Immature natural killer cell (primary cell): Measurements from ENCODE around the gene MYO1H. TPM values are rescaled to one million over a fixed set of nuclear protein-coding genes. Genes with fewer than 3 reads are reported as not detected.
A peak's percentile ranks its signal among the peaks of the same experiment; 100 is the strongest.
"Not testable (repeated sequence)": the region's sequence is repeated elsewhere in the genome, so short reads cannot be mapped to it uniquely, and the experiment has no call there.

ENCODE experiments used
- DNase-seq, 3 donors: peaks; one replicate each; pipeline ENCODE4 v3.0.0; 2022; ENCODE audit warnings: mixed read lengths in 1 of 3
- H3K27ac Mint-ChIP-seq, 6 donors: one replicate each; pipeline ENCODE4 v1.8.0; 2020; ENCODE audit warnings: mixed read lengths in 6 of 6, mild to moderate bottlenecking in 5 of 6, inconsistent platforms in 4 of 6, moderate library complexity in 3 of 6
- H3K27me3 Mint-ChIP-seq, 3 donors: one replicate each; pipeline ENCODE4 v1.8.0; 2020 to 2021; ENCODE audit warnings: low read depth in 3 of 3, mild to moderate bottlenecking in 3 of 3, mixed read lengths in 3 of 3, moderate library complexity in 3 of 3, inconsistent platforms in 1 of 3
- H3K36me3 Mint-ChIP-seq, 3 donors: one replicate each; pipeline ENCODE4 v1.8.0; 2020; ENCODE audit warnings: mixed read lengths in 3 of 3, inconsistent platforms in 2 of 3, mild to moderate bottlenecking in 2 of 3
- H3K4me1 Mint-ChIP-seq, 2 donors: one replicate each; pipeline ENCODE4 v1.8.0; 2020; ENCODE audit warnings: inconsistent platforms in 2 of 2, mild to moderate bottlenecking in 2 of 2, mixed read lengths in 2 of 2, moderate library complexity in 1 of 2
- H3K4me3 Mint-ChIP-seq, 5 donors: one replicate each; pipeline ENCODE4 v1.8.0; 2020; ENCODE audit warnings: mild to moderate bottlenecking in 5 of 5, mixed read lengths in 5 of 5, inconsistent platforms in 3 of 5, moderate library complexity in 3 of 5
- H3K9me3 Mint-ChIP-seq, 6 donors: one replicate each; pipeline ENCODE4 v1.8.0; 2020; ENCODE audit warnings: mild to moderate bottlenecking in 6 of 6, mixed read lengths in 6 of 6, inconsistent platforms in 4 of 6, moderate library complexity in 3 of 6
- polyA plus RNA-seq, 3 donors: library from polyadenylated mRNA; unstranded; fragments of 300-500 nt; fragmentation: Illumina TruSeq; gene quantifications; one replicate each; pipeline ENCODE4 v1.2.3, GENCODE V29; 2021

The MYO1H gene
- polyA plus RNA-seq, 3 donors from 2014 or later, result not detected

GRCh38 chr12:109436188-109436560 is 88.5 kb downstream of the MYO1H start:
- Mint-ChIP-seq H3K36me3 (peaks cover 0 to 3% (median 0%) of the 10 kb centered on the region in 3 donors), H3K27me3 (no peaks in the 10 kb centered on the region), H3K9me3 (no peaks in the 10 kb centered on the region), H3K27ac (no peak overlapping the region), H3K4me3 (no peak overlapping the region), H3K4me1 (peaks cover 14 to 25% of the 10 kb centered on the region in 2 donors)
- DNase-seq, result no peak

GRCh38 chr12:109439181-109439580 is 91.5 kb downstream of the MYO1H start:
- Mint-ChIP-seq H3K27me3 (no peaks in the 10 kb centered on the region), H3K4me1 (peaks cover 9 to 24% of the 10 kb centered on the region in 2 donors), H3K4me3 (no peak overlapping the region), H3K27ac (peak overlapping the region in 1 of 6 donors; percentile 35), H3K9me3 (no peaks in the 10 kb centered on the region), H3K36me3 (peaks cover 0 to 5% (median 4%) of the 10 kb centered on the region in 3 donors)
- DNase-seq, result no peak

GRCh38 chr12:109439951-109440350 is 92.3 kb downstream of the MYO1H start:
- not testable (repeated sequence) for H3K4me3 Mint-ChIP-seq, H3K9me3 Mint-ChIP-seq, H3K27me3 Mint-ChIP-seq, DNase-seq
- H3K36me3 Mint-ChIP-seq, result peaks cover 4 to 12% (median 11%) of the 10 kb centered on the region in 3 donors
- peaks cover 16 to 27% of the 10 kb centered on the region in 2 donors for H3K4me1 Mint-ChIP-seq
- H3K27ac Mint-ChIP-seq, result peak overlapping the region in 1 of 6 donors; percentile 20

DNA sequence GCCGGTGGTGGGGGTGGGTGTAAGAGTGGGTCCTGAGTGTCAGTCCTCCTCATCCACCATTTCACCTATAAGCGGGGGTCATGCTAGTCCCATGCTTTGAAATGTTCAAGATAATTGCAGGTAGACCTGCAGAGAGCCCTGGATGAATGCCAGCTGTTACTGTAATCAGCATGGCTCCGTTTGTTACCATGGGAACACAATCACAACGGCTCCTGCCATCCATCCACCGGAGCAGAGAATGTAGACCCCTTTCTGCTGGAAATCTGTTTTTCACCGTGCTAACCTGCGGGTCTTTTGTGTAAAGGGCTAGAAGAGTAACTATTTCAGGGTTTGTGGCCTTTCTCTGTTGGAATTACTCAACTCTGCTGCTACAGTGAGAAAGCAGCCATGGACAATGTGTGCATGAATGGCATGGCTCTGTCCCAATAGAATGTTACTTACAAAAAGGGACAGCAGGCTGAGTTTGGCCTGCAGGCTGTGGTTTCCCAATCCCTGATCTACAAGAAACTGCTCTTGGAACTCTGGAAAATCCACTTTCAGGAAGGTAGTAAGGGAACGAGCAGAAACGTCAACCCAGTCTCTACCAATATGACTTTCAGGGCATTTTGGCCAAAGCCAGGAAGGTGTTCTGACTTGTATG is 93.3 kb downstream of the MYO1H start:
- Mint-ChIP-seq H3K27ac (peak overlapping the region in 3 of 6 donors; percentile 8 to 34 (median 15)), H3K4me1 (peaks cover 26 to 34% of the 10 kb centered on the region in 2 donors), H3K4me3 (no peak overlapping the region), H3K9me3 (no peaks in the 10 kb centered on the region), H3K27me3 (no peaks in the 10 kb centered on the region), H3K36me3 (peaks cover 8 to 22% (median 11%) of the 10 kb centered on the region in 3 donors)
- DNase-seq, result no peak

DNA sequence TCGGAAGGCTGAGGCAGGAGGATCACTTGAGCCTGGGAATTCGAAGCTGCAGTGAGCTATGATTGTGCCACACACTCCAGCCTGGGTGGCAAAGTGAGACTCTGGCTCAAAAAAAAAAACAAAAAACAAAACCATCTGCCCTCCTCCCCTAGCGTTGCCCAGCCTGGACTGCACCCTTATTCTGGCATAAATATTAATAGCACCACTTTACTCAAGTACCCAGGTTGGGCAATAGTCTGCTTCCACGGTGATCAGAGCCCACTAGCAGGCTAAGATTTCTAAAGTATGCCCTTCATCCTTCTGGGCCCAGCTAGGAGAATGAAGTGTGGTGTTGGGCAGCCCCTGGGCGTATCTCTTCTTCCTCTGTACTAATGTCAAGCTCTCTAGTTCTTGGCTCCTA is 96.1 kb downstream of the MYO1H start:
- DNase-seq, result no peak
- peaks cover 0 to 5% (median 2%) of the 10 kb centered on the region in 3 donors for H3K27me3 Mint-ChIP-seq
- H3K4me3 Mint-ChIP-seq, result peak overlapping the region in 4 of 5 donors; percentile 39 to 65 (median 54)
- peak overlapping the region; percentile 90 to 99 (median 93) for H3K27ac Mint-ChIP-seq
- H3K9me3 Mint-ChIP-seq, result no peaks in the 10 kb centered on the region
- H3K36me3 Mint-ChIP-seq, result peaks cover 8 to 30% (median 9%) of the 10 kb centered on the region in 3 donors
- peaks cover 55 to 62% of the 10 kb centered on the region in 2 donors for H3K4me1 Mint-ChIP-seq

GRCh38 chr12:109444259-109444658 is 96.6 kb downstream of the MYO1H start:
- Mint-ChIP-seq H3K36me3 (peaks cover 8 to 33% (median 11%) of the 10 kb centered on the region in 3 donors), H3K4me1 (peaks cover 59 to 67% of the 10 kb centered on the region in 2 donors), H3K9me3 (no peaks in the 10 kb centered on the region), H3K4me3 (peak overlapping the region; percentile 22 to 65 (median 51)), H3K27me3 (peaks cover 0 to 5% (median 2%) of the 10 kb centered on the region in 3 donors), H3K27ac (peak overlapping the region; percentile 90 to 99 (median 93))
- DNase-seq, result peak in 1 of 3 donors; percentile 35

GRCh38 chr12:109445191-109445609 is 97.5 kb downstream of the MYO1H start:
- DNase-seq, result no peak
- Mint-ChIP-seq H3K4me1 (peaks cover 67 to 76% of the 10 kb centered on the region in 2 donors), H3K36me3 (peaks cover 8 to 40% (median 16%) of the 10 kb centered on the region in 3 donors), H3K9me3 (no peaks in the 10 kb centered on the region), H3K27ac (peak overlapping the region; percentile 90 to 99 (median 93)), H3K27me3 (peaks cover 0 to 7% (median 2%) of the 10 kb centered on the region in 3 donors), H3K4me3 (peak overlapping the region in 3 of 5 donors; percentile 10 to 65 (median 51))

- peak; percentile 74 to 84 (median 80) for DNase-seq
- Mint-ChIP-seq H3K27ac (peak overlapping the region; percentile 90 to 99 (median 93)), H3K4me3 (peak overlapping the region; percentile 47 to 57 (median 52)), H3K27me3 (peaks cover 0 to 10% (median 2%) of the 10 kb centered on the region in 3 donors), H3K9me3 (no peaks in the 10 kb centered on the region), H3K4me1 (peaks cover 84 to 93% of the 10 kb centered on the region in 2 donors), H3K36me3 (peaks cover 8 to 40% (median 17%) of the 10 kb centered on the region in 3 donors)
Measured at GRCh38 chr12:109446869-109447268, 99.2 kb downstream of the MYO1H start.

- DNase-seq, result peak in 2 of 3 donors; percentile 25 to 58
- Mint-ChIP-seq H3K36me3 (peaks cover 13 to 46% (median 19%) of the 10 kb centered on the region in 3 donors), H3K9me3 (no peaks in the 10 kb centered on the region), H3K4me3 (peak overlapping the region; percentile 44 to 55 (median 49)), H3K4me1 (peaks cover 90 to 96% of the 10 kb centered on the region in 2 donors), H3K27ac (peak overlapping the region; percentile 90 to 99 (median 93)), H3K27me3 (peaks cover 0 to 10% (median 2%) of the 10 kb centered on the region in 3 donors)
Measured at GRCh38 chr12:109447482-109447881, 99.8 kb downstream of the MYO1H start.

- no peaks in the 10 kb centered on the region for H3K9me3 Mint-ChIP-seq
- H3K36me3 Mint-ChIP-seq, result peaks cover 14 to 46% (median 20%) of the 10 kb centered on the region in 3 donors
- H3K27ac Mint-ChIP-seq, result peak overlapping the region; percentile 73 to 99 (median 93)
Measured at GRCh38 chr12:109448272-109448671, 100.6 kb downstream of the MYO1H start.

DNA sequence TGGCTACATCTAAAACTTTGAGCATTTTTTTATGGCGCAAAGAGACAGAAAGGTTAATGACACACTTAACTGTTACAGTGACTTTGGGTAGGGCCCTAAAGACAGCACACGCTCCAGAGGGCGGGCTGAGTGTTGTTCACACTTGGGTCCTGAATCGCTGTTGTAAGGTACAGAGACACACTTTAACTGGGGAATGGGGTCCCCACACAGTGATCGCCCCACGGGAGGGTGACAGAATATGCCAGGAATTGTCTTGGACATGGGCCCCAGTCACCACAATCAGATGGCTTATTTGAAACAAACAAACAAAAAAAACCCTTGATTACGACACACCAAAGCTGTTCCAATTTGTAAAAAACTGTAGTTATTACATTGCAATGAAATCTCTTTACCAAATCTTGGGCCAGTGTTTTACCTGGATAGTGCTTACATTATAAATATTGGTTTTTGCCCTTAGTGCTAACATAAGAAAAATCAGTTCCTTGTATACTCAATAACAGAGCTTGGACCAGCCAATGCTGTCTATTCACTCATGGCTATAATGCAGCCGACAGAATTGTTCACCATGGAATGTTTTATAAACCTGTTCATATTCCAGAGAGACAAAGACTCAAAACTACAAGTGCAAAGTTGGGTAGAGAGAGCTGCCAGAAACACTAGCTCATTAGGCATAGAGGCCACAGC is 101.1 kb downstream of the MYO1H start:
- H3K4me3 Mint-ChIP-seq, result peak overlapping the region in 4 of 5 donors; percentile 25 to 61 (median 45)
- H3K9me3 Mint-ChIP-seq, result no peaks in the 10 kb centered on the region
- H3K4me1 Mint-ChIP-seq, result peaks cover 98 to 100% of the 10 kb centered on the region in 2 donors
- H3K27me3 Mint-ChIP-seq, result peaks cover 0 to 10% (median 2%) of the 10 kb centered on the region in 3 donors
- H3K36me3 Mint-ChIP-seq, result peaks cover 16 to 51% (median 25%) of the 10 kb centered on the region in 3 donors
- no peak for DNase-seq
- peak overlapping the region; percentile 73 to 99 (median 93) for H3K27ac Mint-ChIP-seq

More at GRCh38 chr12:109448272-109448671, 100.6 kb downstream of the MYO1H start:
- Mint-ChIP-seq H3K4me3 (peak overlapping the region in 3 of 5 donors; percentile 14 to 33 (median 25)), H3K27me3 (peaks cover 0 to 10% (median 2%) of the 10 kb centered on the region in 3 donors), H3K4me1 (peaks cover 97 to 100% of the 10 kb centered on the region in 2 donors)
- DNase-seq, result no peak

DNA sequence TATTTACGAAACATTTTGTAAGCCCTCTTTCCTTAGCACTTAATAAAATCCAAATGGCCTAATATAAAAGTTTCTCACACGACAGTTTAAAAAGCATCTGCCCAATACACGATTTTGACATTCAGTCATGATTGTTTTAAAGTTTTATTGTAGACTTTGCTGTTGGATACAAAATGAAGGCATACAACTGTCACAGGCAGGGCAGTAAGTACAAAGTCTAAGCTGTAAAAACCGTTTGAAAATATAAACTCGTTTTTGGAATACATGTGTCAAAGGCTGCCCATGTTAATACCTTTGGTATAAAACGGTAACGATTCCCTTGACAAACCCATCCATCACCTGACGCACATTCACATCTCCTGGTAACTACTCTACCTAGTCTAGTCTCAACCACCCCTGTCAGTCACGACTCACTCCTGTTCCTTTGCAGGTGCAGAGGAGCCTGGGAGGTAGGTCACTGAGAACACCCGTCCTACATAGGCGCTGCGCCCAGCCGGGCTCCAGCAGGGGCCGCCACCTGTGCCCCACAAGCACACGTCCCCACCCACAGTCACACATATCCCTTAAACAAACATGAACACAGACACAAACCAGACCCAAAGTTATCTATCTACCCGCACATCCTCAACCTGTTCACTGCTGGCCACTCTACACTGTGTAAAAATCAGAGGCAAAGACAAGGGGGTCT is 102.3 kb downstream of the MYO1H start:
- peak in 2 of 3 donors; percentile 31 to 35 for DNase-seq
- H3K9me3 Mint-ChIP-seq, result no peaks in the 10 kb centered on the region
- H3K4me1 Mint-ChIP-seq, result peaks cover 93 to 100% of the 10 kb centered on the region in 2 donors
- H3K27me3 Mint-ChIP-seq, result peaks cover 0 to 10% (median 2%) of the 10 kb centered on the region in 3 donors
- H3K36me3 Mint-ChIP-seq, result peaks cover 16 to 49% (median 25%) of the 10 kb centered on the region in 3 donors
- H3K27ac Mint-ChIP-seq, result peak overlapping the region; percentile 82 to 99 (median 95)
- H3K4me3 Mint-ChIP-seq, result peak overlapping the region; percentile 68 to 89 (median 79)

- Mint-ChIP-seq H3K36me3 (peaks cover 17 to 50% (median 33%) of the 10 kb centered on the region in 3 donors), H3K4me1 (peaks cover 91 to 99% of the 10 kb centered on the region in 2 donors), H3K9me3 (no peaks in the 10 kb centered on the region), H3K4me3 (peak overlapping the region; percentile 68 to 89 (median 79)), H3K27me3 (peaks cover 0 to 10% (median 2%) of the 10 kb centered on the region in 3 donors), H3K27ac (peak overlapping the region; percentile 82 to 99 (median 95))
- peak; percentile 75 to 80 (median 79) for DNase-seq
Measured at GRCh38 chr12:109450980-109451379, 103.3 kb downstream of the MYO1H start.
